ENCODE measurements around the gene RPL36.

Gene RPL36

GRCh38 chr19:5671600-5671999 is 18.5 kb upstream of the RPL36 start:
- no peak for TF ChIP-seq CTCF (IDR thresholded peaks at IDR 0.05; ENCODE audit: extremely low read depth, insufficient read depth, missing control alignments)
- in situ Hi-C loops (cut with MboI; ENCODE audit: low pct_unique_long_range_greater_than_20kb, low sequenced_read_pairs, unreplicated experiment): no loop called here
- DNase-seq (ENCODE audit: low spot score): no peak

- DNase-seq (ENCODE audit: low spot score): no peak
- TF ChIP-seq CTCF (IDR thresholded peaks at IDR 0.05; ENCODE audit: extremely low read depth, insufficient read depth, missing control alignments): no peak
- in situ Hi-C loops (cut with MboI; ENCODE audit: low pct_unique_long_range_greater_than_20kb, low sequenced_read_pairs, unreplicated experiment): no loop called here
Measured at GRCh38 chr19:5672708-5673459, 17.2 kb upstream of the RPL36 start.

GRCh38 chr19:5673752-5674151 is 16.3 kb upstream of the RPL36 start:
- no peak for TF ChIP-seq CTCF (IDR thresholded peaks at IDR 0.05; ENCODE audit: extremely low read depth, insufficient read depth, missing control alignments)
- in situ Hi-C loops (cut with MboI; ENCODE audit: low pct_unique_long_range_greater_than_20kb, low sequenced_read_pairs, unreplicated experiment): no loop called here
- no peak for DNase-seq (ENCODE audit: low spot score)

GRCh38 chr19:5674714-5675113 is 15.4 kb upstream of the RPL36 start:
- DNase-seq (ENCODE audit: low spot score): no peak
- no peak for TF ChIP-seq CTCF (IDR thresholded peaks at IDR 0.05; ENCODE audit: extremely low read depth, insufficient read depth, missing control alignments)
- in situ Hi-C loops (cut with MboI; ENCODE audit: low pct_unique_long_range_greater_than_20kb, low sequenced_read_pairs, unreplicated experiment): no loop called here

- TF ChIP-seq CTCF (IDR thresholded peaks at IDR 0.05; ENCODE audit: extremely low read depth, insufficient read depth, missing control alignments): no peak
- in situ Hi-C loops (cut with MboI; ENCODE audit: low pct_unique_long_range_greater_than_20kb, low sequenced_read_pairs, unreplicated experiment): no loop called here
- DNase-seq (ENCODE audit: low spot score): no peak
Measured at GRCh38 chr19:5676105-5676771, 13.9 kb upstream of the RPL36 start.

GRCh38 chr19:5676772-5677105 is 13.4 kb upstream of the RPL36 start:
- TF ChIP-seq CTCF (IDR thresholded peaks at IDR 0.05; ENCODE audit: extremely low read depth, insufficient read depth, missing control alignments): no peak

More at GRCh38 chr19:5676772-5677105, 13.4 kb upstream of the RPL36 start:
- DNase-seq (ENCODE audit: low spot score): no peak
- in situ Hi-C loops (cut with MboI; ENCODE audit: low pct_unique_long_range_greater_than_20kb, low sequenced_read_pairs, unreplicated experiment): no loop called here

Data from GM13977 (cell line).